SHP77 (cell line): ENCODE measurements around the gene ZNF396.

ENCODE experiments used
- DNase-seq, 2 experiments: peaks; one replicate each; lab custom pipeline; 2025; lab: John Stamatoyannopoulos, UW

ZNF396 gene

DNA sequence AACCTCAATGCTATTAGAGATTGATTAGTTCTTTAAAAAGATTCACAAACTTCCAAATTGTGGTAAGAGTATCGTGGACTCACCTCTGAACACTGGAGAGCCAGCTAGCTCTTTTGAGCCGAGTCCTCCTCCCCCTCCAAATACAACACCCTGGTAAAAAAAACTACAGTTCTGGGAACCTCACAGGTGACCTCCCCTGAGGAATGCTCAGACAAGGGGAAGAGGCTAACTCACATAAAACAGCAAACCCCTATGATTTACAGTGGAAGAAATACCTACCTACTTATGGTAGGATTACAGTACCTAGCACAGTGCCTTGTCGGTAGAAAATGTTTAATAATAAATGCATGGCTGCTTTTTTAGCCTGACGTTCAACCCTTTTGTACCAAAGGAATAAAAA lies 41.3 kb downstream of the ZNF396 start:
- DNase-seq = no peak

DNA sequence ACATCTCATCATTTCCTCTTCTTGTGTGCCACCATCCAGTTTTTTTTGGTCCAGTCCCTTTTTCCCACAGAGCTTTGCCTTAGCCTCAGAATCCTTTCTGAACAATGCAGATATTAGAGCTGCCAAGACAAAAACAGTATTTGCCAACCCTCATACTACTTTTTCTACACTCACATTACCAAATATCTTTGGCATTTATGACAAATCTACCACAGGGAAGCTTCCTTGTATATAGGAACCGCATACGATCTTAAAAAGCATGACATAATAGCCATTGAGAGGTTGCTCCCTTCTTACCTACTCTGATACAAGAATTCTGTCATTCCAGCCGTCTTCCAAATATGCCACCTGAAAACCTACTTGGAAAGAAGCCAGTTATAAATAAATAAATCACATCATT lies 42.3 kb downstream of the ZNF396 start:
- DNase-seq = no peak

DNA sequence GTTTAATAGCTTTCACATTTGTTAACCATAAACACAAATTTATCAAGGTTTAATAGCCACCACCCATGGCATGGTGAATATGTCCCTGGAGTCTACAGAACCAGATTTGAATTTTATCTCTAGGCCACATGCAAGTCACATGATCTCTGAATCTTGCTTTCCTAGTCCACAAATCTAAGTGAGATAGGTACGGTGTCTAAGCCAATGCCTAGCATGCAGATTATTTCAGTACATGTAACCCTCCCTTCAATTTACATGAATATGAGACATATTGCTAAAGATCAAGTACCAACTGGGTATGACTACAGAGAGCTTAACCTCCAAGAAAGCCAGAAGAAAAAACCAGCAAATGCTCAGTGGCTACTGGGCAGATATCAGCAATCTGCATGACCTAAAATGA lies 42.9 kb downstream of the ZNF396 start:
- no peak for DNase-seq

DNA sequence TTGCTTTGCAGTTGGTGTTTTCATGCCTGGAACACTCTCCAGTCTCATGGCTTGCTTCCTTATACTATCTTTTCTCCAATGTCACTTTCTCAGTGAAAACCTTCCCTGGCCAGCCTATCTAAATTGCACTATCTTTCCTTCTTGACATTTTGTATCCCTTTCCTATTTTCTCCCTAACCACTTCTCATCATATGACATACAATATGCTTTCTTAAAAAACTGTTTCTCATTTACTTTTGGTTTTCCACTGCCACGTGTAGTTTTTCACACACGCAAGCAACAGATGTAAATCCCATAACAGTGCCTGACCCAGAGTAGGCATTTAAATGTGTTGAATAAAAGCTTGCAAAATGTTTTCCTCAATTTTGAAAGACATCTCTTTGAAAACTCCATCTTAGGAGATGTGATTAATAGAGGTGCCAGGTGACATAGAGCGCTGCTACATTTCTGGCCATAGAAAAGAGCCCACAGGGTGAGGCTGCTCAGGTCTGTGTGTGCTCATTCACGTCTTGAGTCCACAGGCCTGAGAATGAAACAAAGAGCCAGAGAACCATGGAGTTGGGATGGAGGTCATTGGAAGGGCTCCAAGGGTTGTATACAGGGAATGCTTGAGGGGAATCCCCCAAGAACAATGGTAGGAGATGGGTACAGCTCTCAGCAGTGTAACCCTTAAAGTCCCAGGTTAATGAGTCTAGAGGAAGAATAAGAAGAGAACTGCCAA lies 45.6 kb downstream of the ZNF396 start:
- DNase-seq = no peak

DNA sequence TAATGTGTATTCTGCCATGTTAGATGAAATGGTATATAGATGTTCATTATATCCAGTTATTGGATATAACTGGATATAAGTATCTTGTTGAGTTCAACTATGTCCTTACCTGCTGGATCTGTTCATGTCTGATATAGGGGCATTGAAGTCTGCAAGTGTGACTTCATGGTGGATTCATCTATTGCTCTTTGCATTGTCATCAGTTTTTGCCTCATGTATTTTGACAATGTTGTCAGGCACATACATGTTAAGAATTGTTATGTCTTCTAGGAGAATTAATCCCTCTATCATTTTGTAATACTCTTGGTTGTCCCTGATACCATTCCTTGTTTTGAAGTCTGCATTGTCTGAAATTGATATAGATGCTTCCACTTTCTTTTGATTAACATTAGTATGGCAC lies 48.3 kb downstream of the ZNF396 start:
- no peak for DNase-seq

DNA sequence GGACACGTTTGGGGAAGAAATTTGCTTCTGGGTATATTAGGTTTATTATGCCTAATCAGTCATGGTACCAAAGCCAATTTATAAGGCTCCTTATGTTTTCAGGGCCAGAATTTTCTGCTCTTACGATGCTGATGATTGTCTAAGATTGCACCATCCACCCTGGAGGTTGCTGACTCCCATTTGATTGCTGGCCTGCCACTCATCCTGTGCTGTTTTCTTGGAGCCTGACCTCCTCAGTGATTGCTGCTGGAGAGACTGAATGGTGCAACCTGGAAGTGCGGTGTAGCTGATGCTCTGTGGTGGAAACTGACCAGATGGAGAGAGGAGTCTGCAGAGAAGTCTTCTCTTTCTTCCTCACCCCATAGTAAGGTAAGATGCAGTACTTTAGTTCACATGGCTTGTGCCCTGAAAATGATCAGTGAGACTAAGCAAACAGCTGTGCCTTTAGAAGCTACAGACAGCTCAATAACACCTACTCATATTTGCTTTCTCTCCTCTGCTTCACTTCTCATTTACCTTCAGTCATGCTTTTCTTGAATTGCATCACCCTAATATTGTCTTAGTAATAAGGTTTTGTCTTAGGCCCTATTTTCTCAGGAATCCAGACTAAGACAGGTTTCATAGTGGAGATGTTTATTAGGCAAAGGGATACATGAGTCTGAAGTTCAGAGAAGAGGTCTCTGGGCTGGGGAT lies 50.3 kb downstream of the ZNF396 start:
- no peak for DNase-seq

DNA sequence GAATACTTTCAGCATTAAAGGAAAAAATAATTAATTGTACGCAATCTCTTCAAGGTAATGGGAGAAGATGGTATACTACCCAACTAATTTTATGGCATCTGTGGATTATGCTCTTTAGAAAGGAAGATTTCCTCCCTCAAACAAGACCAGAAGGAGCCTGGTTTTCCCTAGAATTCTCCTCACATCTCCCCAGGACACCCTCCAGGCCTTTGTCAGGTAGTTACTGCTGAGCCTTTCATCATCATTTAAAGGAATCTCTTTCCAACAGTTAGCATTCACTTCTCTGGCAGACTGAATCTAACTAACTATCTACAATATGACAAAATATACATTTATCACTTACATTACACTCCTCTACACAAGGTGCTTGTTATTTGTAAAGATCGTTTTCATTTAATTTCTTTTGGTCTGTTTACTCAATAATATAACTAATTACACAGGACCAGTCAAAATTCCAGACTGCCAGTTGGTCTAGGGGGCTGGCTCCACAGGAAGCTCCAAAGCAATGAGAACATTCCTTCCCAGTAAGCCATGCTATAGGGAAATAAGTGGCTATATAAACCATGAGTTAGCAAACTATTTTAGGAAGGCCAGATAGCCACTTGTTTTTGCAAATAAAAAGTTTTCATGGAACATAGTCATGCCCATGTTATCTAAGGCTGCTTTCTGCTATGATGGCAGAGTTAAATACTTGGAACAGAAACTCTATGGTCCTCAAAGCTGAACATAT lies 52.0 kb downstream of the ZNF396 start:
- no peak for DNase-seq

DNA sequence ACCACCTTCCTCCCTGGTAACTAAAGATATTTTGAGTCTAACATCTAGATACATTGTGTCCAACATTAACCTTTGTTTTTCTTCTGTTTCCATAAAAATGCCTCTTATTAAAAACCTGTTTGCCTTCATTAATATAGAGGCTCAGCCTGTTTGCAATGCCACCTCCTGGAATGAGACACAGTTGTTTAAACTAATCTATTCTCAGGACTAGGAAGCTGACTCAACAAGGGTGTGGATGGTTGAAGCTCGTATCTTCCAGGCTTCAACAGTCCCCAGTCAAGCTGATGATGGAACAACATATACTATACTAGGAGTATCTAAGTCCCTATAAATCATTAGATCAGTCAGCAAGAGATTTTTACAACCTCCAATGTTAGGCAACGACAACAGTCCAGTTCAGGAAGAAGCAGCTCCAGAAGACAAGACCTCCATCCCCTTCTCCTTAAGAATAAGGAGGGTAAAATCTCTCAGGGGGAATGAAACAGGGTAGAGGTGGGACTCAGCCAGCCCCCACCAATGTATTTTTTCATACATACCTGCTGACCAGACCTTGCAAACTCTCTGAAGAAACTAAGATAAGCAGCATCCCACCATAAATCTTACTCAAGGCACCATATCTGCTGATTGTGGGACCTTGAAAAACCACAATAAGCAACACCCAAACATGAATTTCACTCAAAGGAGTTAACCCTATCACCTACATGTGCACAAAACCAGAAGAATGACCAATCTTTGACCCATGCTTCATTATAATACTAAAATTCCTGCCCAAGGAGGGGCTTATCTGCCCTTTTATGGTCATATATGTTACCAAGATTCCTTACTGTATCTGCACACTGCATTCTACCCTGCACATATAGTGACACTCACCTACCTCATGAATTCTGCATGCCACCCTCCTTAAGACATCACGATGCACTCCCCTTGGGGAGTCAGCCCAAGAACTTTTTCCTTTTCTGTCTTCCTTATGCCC lies 54.4 kb downstream of the ZNF396 start:
- DNase-seq = no peak
